ENCODE results near the gene ZNF584.

DNA sequence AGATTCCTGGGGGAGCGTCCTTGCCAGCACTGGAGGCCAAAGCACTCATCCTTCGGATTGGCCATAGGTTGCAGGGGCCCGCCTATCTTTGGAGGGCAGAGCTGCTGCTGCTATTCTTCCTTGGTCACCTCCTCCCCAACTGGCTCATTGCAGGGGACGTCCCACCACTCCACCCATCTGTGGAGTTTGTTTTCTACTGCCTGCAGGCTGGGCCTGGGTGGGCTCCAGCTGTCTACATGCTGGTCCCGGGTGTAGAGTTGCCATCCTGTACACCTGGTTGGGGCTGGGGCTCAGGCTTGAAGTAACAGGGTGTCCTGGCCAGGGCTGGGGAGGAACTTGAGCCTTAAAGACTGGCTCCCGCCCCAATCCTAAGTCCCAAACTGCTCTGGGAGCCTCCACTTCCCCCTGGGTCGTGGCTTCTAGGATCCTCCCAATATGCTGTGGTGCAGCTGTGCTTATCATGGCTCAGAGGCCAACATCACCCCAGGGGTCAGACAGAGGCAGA lies 10.9 kb upstream of the ZNF584 start:
- TF ChIP-seq, protein P1, sequence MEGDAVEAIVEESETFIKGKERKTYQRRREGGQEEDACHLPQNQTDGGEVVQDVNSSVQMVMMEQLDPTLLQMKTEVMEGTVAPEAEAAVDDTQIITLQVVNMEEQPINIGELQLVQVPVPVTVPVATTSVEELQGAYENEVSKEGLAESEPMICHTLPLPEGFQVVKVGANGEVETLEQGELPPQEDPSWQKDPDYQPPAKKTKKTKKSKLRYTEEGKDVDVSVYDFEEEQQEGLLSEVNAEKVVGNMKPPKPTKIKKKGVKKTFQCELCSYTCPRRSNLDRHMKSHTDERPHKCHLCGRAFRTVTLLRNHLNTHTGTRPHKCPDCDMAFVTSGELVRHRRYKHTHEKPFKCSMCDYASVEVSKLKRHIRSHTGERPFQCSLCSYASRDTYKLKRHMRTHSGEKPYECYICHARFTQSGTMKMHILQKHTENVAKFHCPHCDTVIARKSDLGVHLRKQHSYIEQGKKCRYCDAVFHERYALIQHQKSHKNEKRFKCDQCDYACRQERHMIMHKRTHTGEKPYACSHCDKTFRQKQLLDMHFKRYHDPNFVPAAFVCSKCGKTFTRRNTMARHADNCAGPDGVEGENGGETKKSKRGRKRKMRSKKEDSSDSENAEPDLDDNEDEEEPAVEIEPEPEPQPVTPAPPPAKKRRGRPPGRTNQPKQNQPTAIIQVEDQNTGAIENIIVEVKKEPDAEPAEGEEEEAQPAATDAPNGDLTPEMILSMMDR (IDR thresholded peaks at IDR 0.05; ENCODE audit: low read length): no peak
- no peak for TF ChIP-seq EZH2phosphoT487 (IDR thresholded peaks at IDR 0.05; ENCODE audit: low read length)
